Lower lobe of right lung (tissue), 2 donors: ENCODE results near the gene UBE2F. TPM values are rescaled to one million over a fixed set of nuclear protein-coding genes. Genes with fewer than 3 reads are reported as not detected.

Experiments used
- ATAC-seq, 2 donors: fragments of 200-7000 bp; cut with Tn5 transposase; one replicate each; pipeline ENCODE4 v1.9.1; 2020 to 2022; ENCODE audit warnings: mild to moderate bottlenecking in 2 of 2, moderate library complexity in 2 of 2
- DNase-seq: peaks from one replicate; pipeline ENCODE4 v3.0.0-alpha.2; 2020
- H3K27ac ChIP-seq: fragments of 200-600 bp; one replicate; pipeline ENCODE4 v1.8.0; 2022
- H3K27me3 ChIP-seq: fragments of 200-600 bp; one replicate; pipeline ENCODE4 v1.8.0; 2022; ENCODE audit warnings: low read depth
- H3K36me3 ChIP-seq: fragments of 200-600 bp; one replicate; pipeline ENCODE4 v1.8.0; 2022; ENCODE audit warnings: mild to moderate bottlenecking
- H3K4me1 ChIP-seq: fragments of 200-600 bp; one replicate; pipeline ENCODE4 v1.8.0; 2022
- H3K4me3 ChIP-seq: fragments of 200-600 bp; one replicate; pipeline ENCODE4 v1.8.0; 2022; ENCODE audit warnings: mild to moderate bottlenecking
- H3K9me3 ChIP-seq: fragments of 200-600 bp; one replicate; pipeline ENCODE4 v1.8.0; 2022
- intact Hi-C: fragments of 100-400 bp; cut with DNase I; formaldehyde crosslinking; loops from one replicate; pipeline ENCODE4 v1.11.0; 2022
- total RNA-seq: library from RNA; stranded (reverse); fragmentation: NEBNext Ultra II Directional; extraction: Animal tissue kit (Norgen Biotek cat#: 25700); gene quantifications from one replicate; pipeline ENCODE4 v1.2.1, GENCODE V29; 2021
- TF ChIP-seq, protein P1 (sequence below): fragments of 200-600 bp; IDR thresholded peaks from one replicate; pipeline ENCODE4 v1.8.0; 2022; ENCODE audit warnings: antibody characterized with exemption, mild to moderate bottlenecking
- donor health status: DM: no; HTN: yes; CAD: no; lungs with severe emphysema.

Gene UBE2F
- total RNA-seq, 1 donor from 2014 or later = 59.5 TPM

DNA sequence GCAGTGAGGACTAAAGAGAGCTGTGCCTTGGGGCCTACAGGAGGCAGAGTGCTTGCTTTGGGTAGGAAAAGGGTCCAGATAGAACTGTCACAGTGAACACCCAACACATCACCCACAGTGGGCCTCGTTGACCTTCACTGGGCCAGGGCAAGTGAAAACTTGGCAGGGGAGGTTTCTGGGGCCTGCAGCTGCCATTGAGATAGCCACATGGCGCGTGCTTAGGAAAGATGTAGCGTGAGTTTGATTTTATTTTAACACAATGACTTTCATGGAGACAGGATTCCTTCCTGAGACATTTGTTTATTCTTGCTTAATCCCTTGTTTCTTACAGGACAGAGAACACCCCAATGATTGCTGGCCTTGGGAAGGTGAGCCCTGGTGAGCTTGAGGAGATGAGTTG is 124.1 kb downstream of the UBE2F start:
- Histone ChIP-seq H3K4me3 (no peak overlapping the region), H3K27ac (no peak overlapping the region), H3K27me3 (no peaks in the 10 kb centered on the region), H3K36me3 (peaks cover 3% of the 10 kb centered on the region), H3K9me3 (no peaks in the 10 kb centered on the region), H3K4me1 (no peaks in the 10 kb centered on the region)
- DNase-seq (no peak), ATAC-seq (no peak)
- intact Hi-C loops = no loop called here
- TF ChIP-seq, protein P1, sequence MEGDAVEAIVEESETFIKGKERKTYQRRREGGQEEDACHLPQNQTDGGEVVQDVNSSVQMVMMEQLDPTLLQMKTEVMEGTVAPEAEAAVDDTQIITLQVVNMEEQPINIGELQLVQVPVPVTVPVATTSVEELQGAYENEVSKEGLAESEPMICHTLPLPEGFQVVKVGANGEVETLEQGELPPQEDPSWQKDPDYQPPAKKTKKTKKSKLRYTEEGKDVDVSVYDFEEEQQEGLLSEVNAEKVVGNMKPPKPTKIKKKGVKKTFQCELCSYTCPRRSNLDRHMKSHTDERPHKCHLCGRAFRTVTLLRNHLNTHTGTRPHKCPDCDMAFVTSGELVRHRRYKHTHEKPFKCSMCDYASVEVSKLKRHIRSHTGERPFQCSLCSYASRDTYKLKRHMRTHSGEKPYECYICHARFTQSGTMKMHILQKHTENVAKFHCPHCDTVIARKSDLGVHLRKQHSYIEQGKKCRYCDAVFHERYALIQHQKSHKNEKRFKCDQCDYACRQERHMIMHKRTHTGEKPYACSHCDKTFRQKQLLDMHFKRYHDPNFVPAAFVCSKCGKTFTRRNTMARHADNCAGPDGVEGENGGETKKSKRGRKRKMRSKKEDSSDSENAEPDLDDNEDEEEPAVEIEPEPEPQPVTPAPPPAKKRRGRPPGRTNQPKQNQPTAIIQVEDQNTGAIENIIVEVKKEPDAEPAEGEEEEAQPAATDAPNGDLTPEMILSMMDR = no peak

DNA sequence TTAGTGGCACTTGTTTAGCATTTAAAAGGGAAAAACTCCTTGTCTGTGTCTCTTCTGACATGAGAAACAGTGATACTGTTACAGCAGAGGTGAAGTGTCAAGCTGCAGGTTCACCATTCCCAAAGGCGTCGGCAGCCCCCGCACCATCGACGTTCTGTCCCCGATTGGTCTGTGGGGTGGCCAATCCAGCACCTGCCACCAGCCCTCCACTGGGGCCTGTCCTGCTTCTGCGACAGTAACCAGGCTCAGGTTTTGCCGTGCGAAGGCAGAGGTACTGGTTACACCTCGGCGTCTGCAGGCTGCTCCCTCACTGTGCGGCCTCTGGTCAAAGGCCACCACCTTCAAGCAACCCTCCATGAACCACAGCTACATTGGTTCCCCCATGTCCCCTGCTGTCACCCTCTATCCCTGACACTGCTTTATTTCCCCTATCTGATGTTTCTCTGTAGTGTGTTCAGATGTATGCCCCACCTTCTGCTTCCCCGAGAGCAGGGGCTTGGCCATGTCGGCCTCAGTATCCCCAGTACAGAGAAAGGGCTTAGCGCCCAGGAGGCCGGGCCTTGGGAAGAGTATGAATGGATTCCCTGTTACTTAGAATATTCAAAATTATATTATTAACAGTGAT is 124.7 kb downstream of the UBE2F start:
- Histone ChIP-seq H3K36me3 (peaks cover 3% of the 10 kb centered on the region), H3K4me1 (no peaks in the 10 kb centered on the region), H3K4me3 (no peak overlapping the region), H3K27me3 (no peaks in the 10 kb centered on the region), H3K9me3 (no peaks in the 10 kb centered on the region), H3K27ac (no peak overlapping the region)
- TF ChIP-seq, protein P1 = no peak
- no peak for ATAC-seq
- intact Hi-C loops = no loop called here
- DNase-seq = no peak

Other genes with a start within 250 kb of the UBE2F start
- gene RBM44, start 168.2 kb upstream of the UBE2F start, total RNA-seq = 0.59 TPM
- 5.1 TPM for gene RAMP1, start 107.4 kb upstream of the UBE2F start, total RNA-seq
- 12.4 TPM for gene SCLY, start 94.0 kb downstream of the UBE2F start, total RNA-seq
- 0.09 TPM for gene ESPNL, start 133.3 kb downstream of the UBE2F start, total RNA-seq
- 0.71 TPM for gene KLHL30, start 171.7 kb downstream of the UBE2F start, total RNA-seq
- not detected for gene ERFE, start 192.0 kb downstream of the UBE2F start, total RNA-seq
- 43.4 TPM for gene ILKAP, start 236.7 kb downstream of the UBE2F start, total RNA-seq